Nephron progenitor cell (in vitro differentiated cells): ENCODE measurements around the gene CEMIP.

ENCODE experiments used
- DNase-seq: peaks from one replicate; pipeline ENCODE4 v3.0.0; 2021
- H3K27ac Mint-ChIP-seq: 2 replicates; pipeline ENCODE4 v1.8.0; 2021; ENCODE audit warnings: mild to moderate bottlenecking, moderate library complexity, mixed read lengths
- H3K27me3 Mint-ChIP-seq: 2 replicates; pipeline ENCODE4 v1.8.0; 2021; ENCODE audit warnings: mild to moderate bottlenecking, low read depth, mixed read lengths; ENCODE audit not compliant: poor library complexity
- H3K36me3 Mint-ChIP-seq: 2 replicates; pipeline ENCODE4 v1.8.0; 2021; ENCODE audit warnings: low read depth, mixed read lengths
- H3K4me1 Mint-ChIP-seq: 2 replicates; pipeline ENCODE4 v1.8.0; 2021; ENCODE audit warnings: mixed read lengths
- H3K4me3 Mint-ChIP-seq: 2 replicates; pipeline ENCODE4 v1.8.0; 2021; ENCODE audit warnings: mild to moderate bottlenecking, moderate library complexity, mixed read lengths
- H3K9me3 Mint-ChIP-seq: 2 replicates; pipeline ENCODE4 v1.8.0; 2021; ENCODE audit warnings: mild to moderate bottlenecking, moderate library complexity, mixed read lengths
- TF ChIP-seq, protein P1 (sequence below): fragments of 200-600 bp; sonication (generic); IDR thresholded peaks from 2 replicates; pipeline ENCODE4 v1.5.0; 2021; ENCODE audit warnings: antibody characterized with exemption

CEMIP gene

GRCh38 chr15:80769153-80769828 lies 9.9 kb upstream of the CEMIP start:
- TF ChIP-seq, protein P1, sequence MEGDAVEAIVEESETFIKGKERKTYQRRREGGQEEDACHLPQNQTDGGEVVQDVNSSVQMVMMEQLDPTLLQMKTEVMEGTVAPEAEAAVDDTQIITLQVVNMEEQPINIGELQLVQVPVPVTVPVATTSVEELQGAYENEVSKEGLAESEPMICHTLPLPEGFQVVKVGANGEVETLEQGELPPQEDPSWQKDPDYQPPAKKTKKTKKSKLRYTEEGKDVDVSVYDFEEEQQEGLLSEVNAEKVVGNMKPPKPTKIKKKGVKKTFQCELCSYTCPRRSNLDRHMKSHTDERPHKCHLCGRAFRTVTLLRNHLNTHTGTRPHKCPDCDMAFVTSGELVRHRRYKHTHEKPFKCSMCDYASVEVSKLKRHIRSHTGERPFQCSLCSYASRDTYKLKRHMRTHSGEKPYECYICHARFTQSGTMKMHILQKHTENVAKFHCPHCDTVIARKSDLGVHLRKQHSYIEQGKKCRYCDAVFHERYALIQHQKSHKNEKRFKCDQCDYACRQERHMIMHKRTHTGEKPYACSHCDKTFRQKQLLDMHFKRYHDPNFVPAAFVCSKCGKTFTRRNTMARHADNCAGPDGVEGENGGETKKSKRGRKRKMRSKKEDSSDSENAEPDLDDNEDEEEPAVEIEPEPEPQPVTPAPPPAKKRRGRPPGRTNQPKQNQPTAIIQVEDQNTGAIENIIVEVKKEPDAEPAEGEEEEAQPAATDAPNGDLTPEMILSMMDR = no peak
- Mint-ChIP-seq H3K36me3 (no peaks in the 10 kb centered on the region), H3K27me3 (no peaks in the 10 kb centered on the region), H3K4me3 (no peak overlapping the region), H3K27ac (no peak overlapping the region), H3K9me3 (no peaks in the 10 kb centered on the region), H3K4me1 (peaks cover 6% of the 10 kb centered on the region)
- DNase-seq = no peak

- Mint-ChIP-seq H3K27ac (no peak overlapping the region), H3K27me3 (no peaks in the 10 kb centered on the region), H3K4me3 (no peak overlapping the region), H3K9me3 (no peaks in the 10 kb centered on the region), H3K4me1 (peaks cover 10% of the 10 kb centered on the region), H3K36me3 (no peaks in the 10 kb centered on the region)
- TF ChIP-seq, protein P1 = no peak
- no peak for DNase-seq
Observed at GRCh38 chr15:80769829-80770705, 9.1 kb upstream of the CEMIP start.

- Mint-ChIP-seq H3K36me3 (no peaks in the 10 kb centered on the region), H3K4me1 (peaks cover 37% of the 10 kb centered on the region), H3K9me3 (no peaks in the 10 kb centered on the region), H3K27ac (no peak overlapping the region), H3K27me3 (peaks cover 8% of the 10 kb centered on the region), H3K4me3 (no peak overlapping the region)
- no peak for DNase-seq
- TF ChIP-seq, protein P1 = no peak
Observed at GRCh38 chr15:80773122-80773551, 6.0 kb upstream of the CEMIP start.

GRCh38 chr15:80773792-80774352 lies 5.3 kb upstream of the CEMIP start:
- H3K9me3 Mint-ChIP-seq = no peaks in the 10 kb centered on the region
- peaks cover 42% of the 10 kb centered on the region for H3K4me1 Mint-ChIP-seq
- no peaks in the 10 kb centered on the region for H3K36me3 Mint-ChIP-seq
- TF ChIP-seq, protein P1 = no peak
- peaks cover 8% of the 10 kb centered on the region for H3K27me3 Mint-ChIP-seq
- DNase-seq = no peak
- H3K4me3 Mint-ChIP-seq = no peak overlapping the region
- no peak overlapping the region for H3K27ac Mint-ChIP-seq

GRCh38 chr15:80774486-80774885 lies 4.7 kb upstream of the CEMIP start:
- Mint-ChIP-seq H3K36me3 (no peaks in the 10 kb centered on the region), H3K27me3 (peaks cover 13% of the 10 kb centered on the region), H3K9me3 (no peaks in the 10 kb centered on the region), H3K4me3 (no peak overlapping the region), H3K4me1 (peaks cover 43% of the 10 kb centered on the region), H3K27ac (no peak overlapping the region)
- TF ChIP-seq, protein P1 = no peak
- DNase-seq = no peak
